CD8-positive, alpha-beta memory T cell (primary cell): Measurements from ENCODE around the gene SH2B3. TPM values are rescaled to one million over a fixed set of nuclear protein-coding genes. Genes with fewer than 3 reads are reported as not detected.

ENCODE experiments used
- CTCF ChIA-PET: fragments of 350-600 bp; sonication (Branson Sonifier 250); formaldehyde crosslinking; loops from one replicate; lab custom pipeline; 2021; ENCODE audit warnings: antibody characterized with exemption; lab: Charles Lee
- POLR2A ChIA-PET: fragments of 350-600 bp; sonication (Branson Sonifier 250); formaldehyde crosslinking; loops from one replicate; lab custom pipeline; 2021; ENCODE audit warnings: antibody characterized with exemption; lab: Charles Lee
- DNase-seq, 5 donors: peaks; one replicate each; pipeline versions ENCODE4 v3.0.0 to v3.0.0-alpha.2; 2020 to 2022; ENCODE audit warnings: mixed read lengths in 1 of 5
- H3K27ac ChIP-seq: one replicate; pipeline ENCODE4 v1.7.0; 2013; ENCODE audit warnings: low read depth, mild to moderate bottlenecking, low read length, moderate library complexity
- H3K27me3 ChIP-seq: 2 replicates; pipeline ENCODE4 v1.7.0; 2013; ENCODE audit warnings: low read length, mild to moderate bottlenecking; ENCODE audit not compliant: insufficient read depth, poor library complexity, severe bottlenecking
- H3K36me3 ChIP-seq: 2 replicates; pipeline ENCODE4 v1.7.0; 2013; ENCODE audit warnings: mild to moderate bottlenecking, low read length, moderate library complexity; ENCODE audit not compliant: insufficient read depth
- H3K4me1 ChIP-seq: 2 replicates; pipeline ENCODE4 v1.7.0; 2013; ENCODE audit warnings: mild to moderate bottlenecking, low read length, moderate library complexity; ENCODE audit not compliant: insufficient read depth
- H3K4me3 ChIP-seq: 2 replicates; pipeline ENCODE4 v1.7.0; 2013; ENCODE audit warnings: mild to moderate bottlenecking, low read length
- H3K9me3 ChIP-seq: 2 replicates; pipeline ENCODE4 v1.7.0; 2013; ENCODE audit warnings: mild to moderate bottlenecking, low read length
- H3K27ac Mint-ChIP-seq, 8 donors: one replicate each; pipeline ENCODE4 v1.8.0; 2020 to 2021; ENCODE audit warnings: mixed read lengths in 8 of 8, mild to moderate bottlenecking in 6 of 8, inconsistent platforms in 3 of 8, moderate library complexity in 3 of 8
- H3K27me3 Mint-ChIP-seq, 2 donors: one replicate each; pipeline ENCODE4 v1.8.0; 2020 to 2021; ENCODE audit warnings: mixed read lengths in 2 of 2, mild to moderate bottlenecking in 1 of 2, moderate library complexity in 1 of 2
- H3K36me3 Mint-ChIP-seq, 3 donors: one replicate each; pipeline ENCODE4 v1.8.0; 2020 to 2021; ENCODE audit warnings: mixed read lengths in 3 of 3, inconsistent platforms in 1 of 3, mild to moderate bottlenecking in 1 of 3
- H3K4me1 Mint-ChIP-seq, 3 donors: one replicate each; pipeline ENCODE4 v1.8.0; 2020 to 2021; ENCODE audit warnings: mixed read lengths in 3 of 3, inconsistent platforms in 1 of 3, mild to moderate bottlenecking in 1 of 3
- H3K4me3 Mint-ChIP-seq, 7 donors: one replicate each; pipeline ENCODE4 v1.8.0; 2020 to 2021; ENCODE audit warnings: mixed read lengths in 7 of 7, mild to moderate bottlenecking in 6 of 7, moderate library complexity in 4 of 7, inconsistent platforms in 2 of 7
- H3K9me3 Mint-ChIP-seq, 5 donors: one replicate each; pipeline ENCODE4 v1.8.0; 2020 to 2022; ENCODE audit warnings: mixed read lengths in 5 of 5, mild to moderate bottlenecking in 3 of 5, moderate library complexity in 2 of 5, inconsistent platforms in 1 of 5
- polyA plus RNA-seq: library from polyadenylated mRNA; unstranded; fragments of 300-500 nt; fragmentation: Illumina TruSeq; gene quantifications from one replicate; pipeline ENCODE4 v1.2.3, GENCODE V29; 2021
- total RNA-seq, 2 experiments: library from RNA; stranded (reverse); gene quantifications; one replicate each; pipeline ENCODE4 v1.2.3, GENCODE V29; 2021

Gene SH2B3
- total and polyA plus RNA-seq, 3 experiments from 2014 or later: 11.1 to 48.9 (median 46.8) TPM

- Mint-ChIP-seq H3K36me3 (peaks cover 0 to 72% (median 11%) of the 10 kb centered on the region in 3 donors), H3K27me3 (peaks cover 0 to 2% of the 10 kb centered on the region in 2 donors), H3K4me1 (peaks cover 50 to 60% (median 50%) of the 10 kb centered on the region in 3 donors), H3K4me3 (no peak overlapping the region), H3K9me3 (no peaks in the 10 kb centered on the region), H3K27ac (peak overlapping the region; percentile 13 to 95 (median 58))
- H3K27me3 ChIP-seq: no peaks in the 10 kb centered on the region
- no peak for DNase-seq
- no peak overlapping the region for H3K27ac ChIP-seq
- peaks cover 36% of the 10 kb centered on the region for H3K36me3 ChIP-seq
- ChIA-PET POLR2A (interaction anchor here (1.1 to 2.7 kb wide), 2 partner anchors 14 to 45 kb away, joined by 6 to 18 read pairs; no protein-coding TSS in a partner anchor), CTCF (interaction anchor here (1.6 to 31.7 kb wide), 5 partner anchors 10 to 80 kb away, joined by 3 to 1032 read pairs (median 69); partner anchors contain the start of gene SH2B3)
- peaks cover 35% of the 10 kb centered on the region for H3K4me1 ChIP-seq
- no peak overlapping the region for H3K4me3 ChIP-seq
- no peaks in the 10 kb centered on the region for H3K9me3 ChIP-seq
These were observed 43.4 kb downstream of the SH2B3 start for GRCh38 chr12:111448846-111449790.

- H3K9me3 ChIP-seq: no peaks in the 10 kb centered on the region
- peaks cover 36% of the 10 kb centered on the region for H3K36me3 ChIP-seq
- Mint-ChIP-seq H3K4me1 (peaks cover 43 to 56% (median 46%) of the 10 kb centered on the region in 3 donors), H3K27ac (peak overlapping the region; percentile 4 to 95 (median 60)), H3K9me3 (no peaks in the 10 kb centered on the region), H3K4me3 (peak overlapping the region in 1 of 7 donors; percentile 22), H3K27me3 (peaks cover 0 to 2% of the 10 kb centered on the region in 2 donors), H3K36me3 (peaks cover 0 to 83% (median 11%) of the 10 kb centered on the region in 3 donors)
- peaks cover 19% of the 10 kb centered on the region for H3K4me1 ChIP-seq
- no peak for DNase-seq
- no peak overlapping the region for H3K27ac ChIP-seq
- no peak overlapping the region for H3K4me3 ChIP-seq
- ChIA-PET CTCF (interaction anchor here (1.4 to 31.7 kb wide), 6 partner anchors 12 to 84 kb away, joined by 3 to 1032 read pairs (median 50); partner anchors contain the start of gene SH2B3), POLR2A (interaction anchor here (0.5 to 2.7 kb wide), 4 partner anchors 9 to 1131 kb away, joined by 4 to 18 read pairs (median 10); no protein-coding TSS in a partner anchor)
- no peaks in the 10 kb centered on the region for H3K27me3 ChIP-seq
These were observed 45.0 kb downstream of the SH2B3 start for GRCh38 chr12:111450676-111451075.

GRCh38 chr12:111451232-111451631 is 45.5 kb downstream of the SH2B3 start:
- Histone ChIP-seq H3K27ac (no peak overlapping the region), H3K27me3 (no peaks in the 10 kb centered on the region), H3K36me3 (peaks cover 39% of the 10 kb centered on the region), H3K4me3 (no peak overlapping the region), H3K9me3 (no peaks in the 10 kb centered on the region), H3K4me1 (peaks cover 17% of the 10 kb centered on the region)
- Mint-ChIP-seq H3K9me3 (no peaks in the 10 kb centered on the region), H3K27me3 (peaks cover 0 to 2% of the 10 kb centered on the region in 2 donors), H3K4me1 (peaks cover 43 to 54% (median 45%) of the 10 kb centered on the region in 3 donors), H3K36me3 (peaks cover 0 to 85% (median 11%) of the 10 kb centered on the region in 3 donors), H3K4me3 (no peak overlapping the region), H3K27ac (peak overlapping the region; percentile 22 to 98 (median 84))
- ChIA-PET POLR2A (interaction anchor here (0.5 to 2.7 kb wide), 5 partner anchors 16 to 1132 kb away, joined by 4 to 18 read pairs (median 8); no protein-coding TSS in a partner anchor), CTCF (interaction anchor here (1.0 to 31.7 kb wide), 14 partner anchors 10 to 85 kb away, joined by 3 to 1032 read pairs (median 6); partner anchors contain the start of genes PHETA1 and SH2B3)
- no peak for DNase-seq

GRCh38 chr12:111451649-111452129 is 46.0 kb downstream of the SH2B3 start:
- Histone ChIP-seq H3K9me3 (no peaks in the 10 kb centered on the region), H3K4me1 (peaks cover 17% of the 10 kb centered on the region), H3K27me3 (no peaks in the 10 kb centered on the region), H3K36me3 (peaks cover 36% of the 10 kb centered on the region), H3K4me3 (no peak overlapping the region), H3K27ac (no peak overlapping the region)
- Mint-ChIP-seq H3K4me3 (no peak overlapping the region), H3K27me3 (peaks cover 0 to 2% of the 10 kb centered on the region in 2 donors), H3K27ac (peak overlapping the region; percentile 12 to 98 (median 80)), H3K36me3 (peaks cover 0 to 82% (median 11%) of the 10 kb centered on the region in 3 donors), H3K4me1 (peaks cover 40 to 50% (median 42%) of the 10 kb centered on the region in 3 donors), H3K9me3 (no peaks in the 10 kb centered on the region)
- CTCF ChIA-PET: interaction anchor here (0.5 to 31.7 kb wide), 18 partner anchors 10 to 231 kb away, joined by 3 to 1032 read pairs (median 4); partner anchors contain the start of genes PHETA1 and SH2B3
- DNase-seq: peak in 2 of 5 donors; percentile 66 to 71
- POLR2A ChIA-PET: interaction anchor here (1.4 to 2.7 kb wide), 4 partner anchors 17 to 55 kb away, joined by 4 to 18 read pairs (median 11); no protein-coding TSS in a partner anchor

GRCh38 chr12:111453071-111453989 is 47.6 kb downstream of the SH2B3 start:
- H3K27me3 ChIP-seq: no peaks in the 10 kb centered on the region
- Mint-ChIP-seq H3K27me3 (no peaks in the 10 kb centered on the region), H3K36me3 (peaks cover 0 to 77% (median 11%) of the 10 kb centered on the region in 3 donors), H3K27ac (peak overlapping the region in 5 of 8 donors; percentile 12 to 81 (median 58)), H3K9me3 (no peaks in the 10 kb centered on the region), H3K4me1 (peaks cover 36 to 44% (median 42%) of the 10 kb centered on the region in 3 donors), H3K4me3 (no peak overlapping the region)
- no peaks in the 10 kb centered on the region for H3K9me3 ChIP-seq
- ChIA-PET CTCF (interaction anchor here (5.4 to 31.7 kb wide), 3 partner anchors 14 to 50 kb away, joined by 69 to 1032 read pairs (median 218); partner anchors contain the start of gene SH2B3), POLR2A (no interaction called here)
- no peak overlapping the region for H3K27ac ChIP-seq
- peaks cover 17% of the 10 kb centered on the region for H3K4me1 ChIP-seq
- peaks cover 30% of the 10 kb centered on the region for H3K36me3 ChIP-seq
- no peak for DNase-seq
- H3K4me3 ChIP-seq: no peak overlapping the region

GRCh38 chr12:111454311-111454710 is 48.6 kb downstream of the SH2B3 start:
- Histone ChIP-seq H3K4me1 (peaks cover 15% of the 10 kb centered on the region), H3K9me3 (no peaks in the 10 kb centered on the region), H3K27me3 (no peaks in the 10 kb centered on the region), H3K4me3 (no peak overlapping the region), H3K36me3 (peaks cover 27% of the 10 kb centered on the region), H3K27ac (no peak overlapping the region)
- H3K27me3 Mint-ChIP-seq: no peaks in the 10 kb centered on the region
- H3K9me3 Mint-ChIP-seq: no peaks in the 10 kb centered on the region
- CTCF ChIA-PET: interaction anchor here (12.6 to 31.7 kb wide), 2 partner anchors 15 to 51 kb away, joined by 218 to 1032 read pairs; partner anchors contain the start of gene SH2B3
- no peak overlapping the region for H3K4me3 Mint-ChIP-seq
- H3K36me3 Mint-ChIP-seq: peaks cover 0 to 70% (median 11%) of the 10 kb centered on the region in 3 donors
- peaks cover 32 to 37% (median 36%) of the 10 kb centered on the region in 3 donors for H3K4me1 Mint-ChIP-seq
- no peak for DNase-seq
- POLR2A ChIA-PET: interaction anchor here (0.7 kb wide), 1 partner anchor 74 kb away, joined by 3 read pairs; no protein-coding TSS in a partner anchor
- peak overlapping the region in 5 of 8 donors; percentile 35 to 92 (median 61) for H3K27ac Mint-ChIP-seq
